Lower lobe of right lung (tissue), 2 donors: ENCODE results near the gene BICDL2. TPM values are rescaled to one million over a fixed set of nuclear protein-coding genes. Genes with fewer than 3 reads are reported as not detected.
A peak's percentile ranks its signal among the peaks of the same experiment; 100 is the strongest.

ENCODE experiments used
- ATAC-seq, 2 donors: fragments of 200-7000 bp; cut with Tn5 transposase; one replicate each; pipeline ENCODE4 v1.9.1; 2020 to 2022; ENCODE audit warnings: mild to moderate bottlenecking in 2 of 2, moderate library complexity in 2 of 2
- DNase-seq: peaks from one replicate; pipeline ENCODE4 v3.0.0-alpha.2; 2020
- H3K27ac ChIP-seq: fragments of 200-600 bp; one replicate; pipeline ENCODE4 v1.8.0; 2022
- H3K27me3 ChIP-seq: fragments of 200-600 bp; one replicate; pipeline ENCODE4 v1.8.0; 2022; ENCODE audit warnings: low read depth
- H3K36me3 ChIP-seq: fragments of 200-600 bp; one replicate; pipeline ENCODE4 v1.8.0; 2022; ENCODE audit warnings: mild to moderate bottlenecking
- H3K4me1 ChIP-seq: fragments of 200-600 bp; one replicate; pipeline ENCODE4 v1.8.0; 2022
- H3K4me3 ChIP-seq: fragments of 200-600 bp; one replicate; pipeline ENCODE4 v1.8.0; 2022; ENCODE audit warnings: mild to moderate bottlenecking
- H3K9me3 ChIP-seq: fragments of 200-600 bp; one replicate; pipeline ENCODE4 v1.8.0; 2022
- intact Hi-C: fragments of 100-400 bp; cut with DNase I; formaldehyde crosslinking; loops from one replicate; pipeline ENCODE4 v1.11.0; 2022
- total RNA-seq: library from RNA; stranded (reverse); fragmentation: NEBNext Ultra II Directional; extraction: Animal tissue kit (Norgen Biotek cat#: 25700); gene quantifications from one replicate; pipeline ENCODE4 v1.2.1, GENCODE V29; 2021
- TF ChIP-seq, protein P1 (sequence below): fragments of 200-600 bp; IDR thresholded peaks from one replicate; pipeline ENCODE4 v1.8.0; 2022; ENCODE audit warnings: antibody characterized with exemption, mild to moderate bottlenecking
- donor health status: DM: no; HTN: yes; CAD: no; lungs with severe emphysema.

Gene BICDL2
- total RNA-seq, 1 donor from 2014 or later, result 19.5 TPM

DNA sequence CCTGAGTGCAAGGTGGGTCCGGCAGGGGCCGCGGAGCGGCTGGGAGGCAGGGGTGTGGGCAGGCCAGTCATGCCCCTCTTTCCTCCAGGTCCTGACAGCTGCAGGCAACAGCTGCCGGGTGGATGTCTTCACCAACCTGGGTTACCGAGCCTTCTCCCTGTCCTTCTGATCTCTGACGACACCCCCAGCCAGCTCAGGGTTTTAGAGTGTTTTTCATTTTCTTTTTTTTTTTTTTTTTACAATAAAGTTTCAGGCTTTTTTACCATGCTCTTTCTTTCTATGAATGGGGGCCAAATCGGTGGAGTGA, 9.3 kb downstream of the BICDL2 start:
- TF ChIP-seq, protein P1, sequence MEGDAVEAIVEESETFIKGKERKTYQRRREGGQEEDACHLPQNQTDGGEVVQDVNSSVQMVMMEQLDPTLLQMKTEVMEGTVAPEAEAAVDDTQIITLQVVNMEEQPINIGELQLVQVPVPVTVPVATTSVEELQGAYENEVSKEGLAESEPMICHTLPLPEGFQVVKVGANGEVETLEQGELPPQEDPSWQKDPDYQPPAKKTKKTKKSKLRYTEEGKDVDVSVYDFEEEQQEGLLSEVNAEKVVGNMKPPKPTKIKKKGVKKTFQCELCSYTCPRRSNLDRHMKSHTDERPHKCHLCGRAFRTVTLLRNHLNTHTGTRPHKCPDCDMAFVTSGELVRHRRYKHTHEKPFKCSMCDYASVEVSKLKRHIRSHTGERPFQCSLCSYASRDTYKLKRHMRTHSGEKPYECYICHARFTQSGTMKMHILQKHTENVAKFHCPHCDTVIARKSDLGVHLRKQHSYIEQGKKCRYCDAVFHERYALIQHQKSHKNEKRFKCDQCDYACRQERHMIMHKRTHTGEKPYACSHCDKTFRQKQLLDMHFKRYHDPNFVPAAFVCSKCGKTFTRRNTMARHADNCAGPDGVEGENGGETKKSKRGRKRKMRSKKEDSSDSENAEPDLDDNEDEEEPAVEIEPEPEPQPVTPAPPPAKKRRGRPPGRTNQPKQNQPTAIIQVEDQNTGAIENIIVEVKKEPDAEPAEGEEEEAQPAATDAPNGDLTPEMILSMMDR, result no peak
- peaks cover 43% of the 10 kb centered on the region for H3K4me1 ChIP-seq
- H3K4me3 ChIP-seq, result no peak overlapping the region
- peaks cover 18% of the 10 kb centered on the region for H3K36me3 ChIP-seq
- peaks cover 36% of the 10 kb centered on the region for H3K27me3 ChIP-seq
- H3K9me3 ChIP-seq, result no peaks in the 10 kb centered on the region
- ATAC-seq (no peak), DNase-seq (no peak)
- H3K27ac ChIP-seq, result no peak overlapping the region
- intact Hi-C loops, result no loop called here

DNA sequence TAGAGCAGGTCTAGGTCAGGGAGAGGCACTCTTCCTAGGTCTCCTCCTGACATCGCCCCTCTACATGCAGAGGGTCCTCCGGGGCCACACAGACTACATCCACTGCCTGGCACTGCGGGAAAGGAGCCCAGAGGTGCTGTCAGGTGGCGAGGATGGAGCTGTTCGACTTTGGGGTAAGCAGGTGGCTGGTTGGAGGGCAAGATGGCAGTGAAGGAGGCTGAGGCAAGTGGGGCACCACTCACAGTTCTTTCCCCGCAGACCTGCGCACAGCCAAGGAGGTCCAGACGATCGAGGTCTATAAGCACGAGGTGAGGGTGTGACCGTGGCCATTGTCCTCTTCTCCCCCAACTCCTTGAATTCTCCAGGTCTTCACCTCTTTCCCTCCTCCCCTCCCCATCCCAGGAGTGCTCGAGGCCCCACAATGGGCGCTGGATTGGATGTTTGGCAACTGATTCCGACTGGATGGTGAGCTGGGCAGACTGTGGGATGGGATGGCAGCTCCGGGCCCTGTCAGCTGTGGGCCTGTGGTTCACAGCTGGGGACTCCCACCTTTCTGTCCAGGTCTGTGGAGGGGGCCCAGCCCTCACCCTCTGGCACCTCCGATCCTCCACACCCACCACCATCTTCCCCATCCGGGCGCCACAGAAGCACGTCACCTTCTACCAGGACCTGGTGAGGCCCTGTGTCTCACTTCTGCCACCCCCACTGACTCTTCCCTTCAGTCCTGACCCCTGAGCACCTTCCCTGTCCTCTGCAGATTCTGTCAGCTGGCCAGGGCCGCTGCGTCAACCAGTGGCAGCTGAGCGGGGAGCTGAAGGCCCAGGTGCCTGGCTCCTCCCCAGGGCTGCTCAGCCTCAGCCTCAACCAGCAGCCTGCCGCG, 9.9 kb downstream of the BICDL2 start:
- no peak overlapping the region for H3K4me3 ChIP-seq
- no peak for ATAC-seq
- DNase-seq, result no peak
- TF ChIP-seq, protein P1, result no peak
- peaks cover 18% of the 10 kb centered on the region for H3K36me3 ChIP-seq
- H3K9me3 ChIP-seq, result no peaks in the 10 kb centered on the region
- peaks cover 49% of the 10 kb centered on the region for H3K4me1 ChIP-seq
- peaks cover 31% of the 10 kb centered on the region for H3K27me3 ChIP-seq
- intact Hi-C loops, result no loop called here
- H3K27ac ChIP-seq, result no peak overlapping the region

DNA sequence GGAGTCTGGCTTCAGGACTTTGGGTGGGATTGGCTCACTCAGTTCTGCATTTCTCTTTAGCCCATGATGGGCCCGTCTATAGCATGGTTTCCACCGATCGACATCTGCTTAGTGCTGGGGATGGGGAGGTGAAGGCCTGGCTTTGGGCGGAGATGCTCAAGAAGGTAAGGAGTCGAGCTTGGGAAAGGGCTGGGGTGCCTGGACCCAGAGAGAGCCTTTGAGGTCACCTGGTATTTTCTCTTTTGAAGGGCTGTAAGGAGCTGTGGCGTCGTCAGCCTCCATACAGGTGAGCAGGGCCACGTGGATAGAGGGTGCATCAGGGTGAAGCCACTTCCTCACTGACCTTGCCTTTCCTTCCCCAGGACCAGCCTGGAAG, 10.8 kb downstream of the BICDL2 start:
- intact Hi-C loops, result no loop called here
- TF ChIP-seq, protein P1, result no peak
- DNase-seq (no peak), ATAC-seq (no peak)
- Histone ChIP-seq H3K27me3 (peaks cover 24% of the 10 kb centered on the region), H3K27ac (no peak overlapping the region), H3K4me1 (peaks cover 58% of the 10 kb centered on the region), H3K9me3 (no peaks in the 10 kb centered on the region), H3K4me3 (no peak overlapping the region), H3K36me3 (peaks cover 18% of the 10 kb centered on the region)

DNA sequence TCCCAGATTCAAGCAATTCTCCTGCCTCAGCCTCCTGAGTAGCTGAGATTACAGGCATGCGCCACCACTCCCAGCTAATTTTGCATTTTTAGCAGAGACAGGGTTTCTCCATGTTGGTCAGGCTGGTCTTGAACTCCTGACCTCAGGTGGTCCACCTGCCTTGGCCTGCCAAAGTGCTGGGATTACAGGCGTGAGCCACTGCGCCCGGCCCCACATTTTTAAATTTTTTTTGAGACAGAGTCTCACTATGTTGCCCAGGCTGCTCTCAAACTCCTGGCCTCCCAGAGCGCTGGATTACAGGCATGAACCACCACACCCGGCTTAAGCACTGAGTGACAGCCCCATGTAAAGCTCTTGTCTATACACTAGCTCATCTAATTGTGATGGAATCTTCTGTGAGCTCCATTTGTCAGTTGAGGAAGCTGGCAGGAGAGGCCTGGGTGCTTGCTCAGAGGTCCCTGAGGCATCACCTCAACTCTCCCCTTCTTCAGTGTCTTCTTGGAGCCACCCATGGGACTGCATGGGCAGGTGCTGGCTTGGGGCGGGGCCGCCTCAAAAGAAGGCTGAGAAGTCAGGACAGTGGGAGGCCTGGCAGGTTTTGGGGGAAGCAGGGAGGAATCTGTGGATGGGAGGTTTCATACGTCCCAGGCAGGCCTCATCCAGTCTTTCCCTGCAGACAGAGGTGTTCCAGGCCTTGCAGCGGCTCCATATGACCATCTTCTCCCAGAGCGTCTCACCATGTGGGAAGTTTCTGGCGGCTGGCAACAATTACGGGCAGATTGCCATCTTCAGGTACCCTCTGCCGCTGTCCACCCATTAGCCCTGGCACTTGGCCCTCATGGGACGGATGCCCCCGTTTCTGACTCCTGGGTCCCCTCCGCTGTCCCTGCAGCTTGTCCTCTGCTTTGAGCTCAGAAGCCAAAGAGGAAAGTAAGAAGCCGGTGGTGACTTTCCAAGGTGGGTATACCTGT, 11.4 kb downstream of the BICDL2 start:
- intact Hi-C loops, result no loop called here
- Histone ChIP-seq H3K27me3 (peaks cover 17% of the 10 kb centered on the region), H3K36me3 (peaks cover 18% of the 10 kb centered on the region), H3K4me3 (no peak overlapping the region), H3K27ac (no peak overlapping the region), H3K4me1 (peaks cover 65% of the 10 kb centered on the region), H3K9me3 (no peaks in the 10 kb centered on the region)
- DNase-seq (no peak), ATAC-seq (no peak)
- TF ChIP-seq, protein P1, result no peak

GRCh38 chr16:3023669-3024478, 12.9 kb downstream of the BICDL2 start, which contains the start of the genes HCFC1R1 and THOC6:
Gene HCFC1R1, minus strand, starts transcription at chr16:3023942. Its CDS starts 1 bp downstream, at chr16:3023941.
Gene THOC6, plus strand, starts transcription at chr16:3024035. Its CDS starts 292 bp downstream, at chr16:3024327.
- Histone ChIP-seq H3K27ac (peak within 1 kb of the TSS; percentile 94), H3K4me3 (peak within 1 kb of the TSS; percentile 77), H3K27me3 (peaks cover 3% of the 10 kb centered on the region), H3K9me3 (no peaks in the 10 kb centered on the region), H3K36me3 (peaks cover 18% of the 10 kb centered on the region), H3K4me1 (peaks cover 66% of the 10 kb centered on the region)
- intact Hi-C loops, result no loop called here
- ATAC-seq, result peak; percentile 75 to 79
- DNase-seq, result peak; percentile 99
- TF ChIP-seq, protein P1, result no peak
